ENCODE data around the gene TGFBR2.

Gene TGFBR2

GRCh38 chr3:30685267-30685667 lies 78.9 kb downstream of the TGFBR2 start:
- H3K36me3 ChIP-seq (replicated peaks) = peaks cover 26% of the 10 kb centered on the region
- DNase-seq = no peak
- H3K27me3 ChIP-seq (replicated peaks) = no peaks in the 10 kb centered on the region
- in situ Hi-C loops (cut with HindIII; ENCODE audit: low pct_ligation_motif_present, low sequenced_read_pairs) = no loop called here
- H3K27ac ChIP-seq = no peak overlapping the region
- TF ChIP-seq CTCF (IDR thresholded peaks at IDR 0.05; ENCODE audit: low read depth, low read length, missing control alignments) = no peak
- no peak overlapping the region for H3K4me3 ChIP-seq (ENCODE audit: low read depth, low read length)

- H3K36me3 ChIP-seq (replicated peaks) = peaks cover 31% of the 10 kb centered on the region
- DNase-seq = no peak
- H3K27me3 ChIP-seq (replicated peaks) = no peaks in the 10 kb centered on the region
- no peak for TF ChIP-seq CTCF (IDR thresholded peaks at IDR 0.05; ENCODE audit: low read depth, low read length, missing control alignments)
- in situ Hi-C loops (cut with HindIII; ENCODE audit: low pct_ligation_motif_present, low sequenced_read_pairs) = no loop called here
- H3K4me3 ChIP-seq (ENCODE audit: low read depth, low read length) = no peak overlapping the region
- H3K27ac ChIP-seq = no peak overlapping the region
These were observed 79.8 kb downstream of the TGFBR2 start for GRCh38 chr3:30686176-30686575.

GRCh38 chr3:30686799-30687198 lies 80.4 kb downstream of the TGFBR2 start:
- peaks cover 36% of the 10 kb centered on the region for H3K36me3 ChIP-seq (replicated peaks)
- no peak for TF ChIP-seq CTCF (IDR thresholded peaks at IDR 0.05; ENCODE audit: low read depth, low read length, missing control alignments)
- H3K27ac ChIP-seq = no peak overlapping the region
- no peak overlapping the region for H3K4me3 ChIP-seq (ENCODE audit: low read depth, low read length)
- no peak for DNase-seq
- no peaks in the 10 kb centered on the region for H3K27me3 ChIP-seq (replicated peaks)
- in situ Hi-C loops (cut with HindIII; ENCODE audit: low pct_ligation_motif_present, low sequenced_read_pairs) = no loop called here

GRCh38 chr3:30687930-30688570 lies 81.6 kb downstream of the TGFBR2 start:
- in situ Hi-C loops (cut with HindIII; ENCODE audit: low pct_ligation_motif_present, low sequenced_read_pairs) = no loop called here
- peaks cover 44% of the 10 kb centered on the region for H3K36me3 ChIP-seq (replicated peaks)
- no peak overlapping the region for H3K27ac ChIP-seq
- TF ChIP-seq CTCF (IDR thresholded peaks at IDR 0.05; ENCODE audit: low read depth, low read length, missing control alignments) = no peak
- no peak overlapping the region for H3K4me3 ChIP-seq (ENCODE audit: low read depth, low read length)
- no peaks in the 10 kb centered on the region for H3K27me3 ChIP-seq (replicated peaks)
- DNase-seq = no peak

- no peak for TF ChIP-seq CTCF (IDR thresholded peaks at IDR 0.05; ENCODE audit: low read depth, low read length, missing control alignments)
- Histone ChIP-seq H3K4me3 (ENCODE audit: low read depth, low read length) (no peak overlapping the region), H3K27me3 (replicated peaks) (no peaks in the 10 kb centered on the region), H3K36me3 (replicated peaks) (peaks cover 43% of the 10 kb centered on the region), H3K27ac (peak overlapping the region; percentile 54)
- DNase-seq = peak; percentile 37
- in situ Hi-C loops (cut with HindIII; ENCODE audit: low pct_ligation_motif_present, low sequenced_read_pairs) = no loop called here
These were observed 82.6 kb downstream of the TGFBR2 start for GRCh38 chr3:30688776-30689641.
